Gastroesophageal sphincter (tissue), 3 donors: ENCODE measurements around the gene KNDC1.

Experiments
- CTCF ChIP-seq, 4 experiments: fragments of 200-600 bp in 2 of 4; fragments of 450-650 bp in 2 of 4; sonication (generic) in 1 of 4; IDR thresholded peaks; one replicate each; pipeline ENCODE4 v1.5.1; 2017 to 2019; ENCODE audit warnings: antibody characterized with exemption in 4 of 4, mild to moderate bottlenecking in 2 of 4, moderate library complexity in 2 of 4
- EP300 ChIP-seq: sonication (generic); formaldehyde crosslinking; IDR thresholded peaks from one replicate; pipeline ENCODE4 v1.6.1; 2017; ENCODE audit warnings: antibody characterized with exemption, mild to moderate bottlenecking
- POLR2A ChIP-seq, 2 donors: fragments of 450-650 bp; IDR thresholded peaks; one replicate each; pipeline ENCODE4 v1.6.1; 2017; ENCODE audit warnings: antibody characterized with exemption in 2 of 2, mild to moderate bottlenecking in 2 of 2, moderate library complexity in 1 of 2
- POLR2AphosphoS5 ChIP-seq: sonication (generic); formaldehyde crosslinking; IDR thresholded peaks from one replicate; pipeline ENCODE4 v1.6.1; 2017; ENCODE audit warnings: antibody characterized with exemption

DNA sequence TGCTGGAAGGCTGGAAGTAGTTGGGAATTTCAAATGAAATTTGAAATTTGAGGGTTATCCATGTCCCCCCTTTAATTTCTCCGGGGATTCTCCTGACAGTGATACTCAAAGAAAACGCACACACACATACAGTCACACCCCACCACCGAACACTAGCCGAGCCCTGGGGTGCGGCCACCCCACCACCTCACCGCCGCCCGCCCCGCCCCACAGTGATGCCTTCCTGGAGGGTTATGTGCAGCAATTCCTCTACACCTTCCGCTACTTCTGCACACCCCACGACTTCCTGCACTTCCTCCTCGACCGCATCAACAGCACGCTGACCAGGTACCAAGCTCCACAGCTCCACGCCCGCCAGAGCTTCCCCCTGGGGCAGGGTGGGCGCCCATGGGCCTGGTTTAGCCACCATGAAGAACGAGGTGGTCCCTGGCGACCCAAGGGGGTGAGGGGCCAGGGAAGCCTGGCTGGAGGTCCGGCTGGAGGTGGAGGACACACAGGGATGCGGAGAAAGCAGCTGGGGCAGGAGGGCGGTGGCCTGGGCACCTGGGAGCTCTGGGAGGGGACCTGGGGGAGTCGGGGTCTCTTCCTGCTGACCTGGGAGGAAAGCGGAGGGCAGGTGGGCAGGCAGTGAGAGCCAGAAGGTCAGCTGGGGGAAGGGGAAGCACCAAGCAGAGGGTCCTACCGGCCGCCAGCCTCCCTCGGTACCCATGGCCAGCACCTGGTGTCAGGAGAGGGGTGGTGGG lies 50.5 kb downstream of the KNDC1 start:
- TF ChIP-seq CTCF (IDR thresholded peaks at IDR 0.05) (no peak), POLR2AphosphoS5 (no peak), EP300 (no peak), POLR2A (IDR thresholded peaks at IDR 0.05) (no peak)
